NCI-H446 treated with DMSO at 0.1 percent for 48 hours (cell line): Measurements from ENCODE around the gene UVSSA.
"Not testable (repeated sequence)": the region's sequence is repeated elsewhere in the genome, so short reads cannot be mapped to it uniquely, and the experiment has no call there.

Experiments used
- DNase-seq: peaks from one replicate; lab custom pipeline; 2025; lab: John Stamatoyannopoulos, UW

UVSSA gene

DNA sequence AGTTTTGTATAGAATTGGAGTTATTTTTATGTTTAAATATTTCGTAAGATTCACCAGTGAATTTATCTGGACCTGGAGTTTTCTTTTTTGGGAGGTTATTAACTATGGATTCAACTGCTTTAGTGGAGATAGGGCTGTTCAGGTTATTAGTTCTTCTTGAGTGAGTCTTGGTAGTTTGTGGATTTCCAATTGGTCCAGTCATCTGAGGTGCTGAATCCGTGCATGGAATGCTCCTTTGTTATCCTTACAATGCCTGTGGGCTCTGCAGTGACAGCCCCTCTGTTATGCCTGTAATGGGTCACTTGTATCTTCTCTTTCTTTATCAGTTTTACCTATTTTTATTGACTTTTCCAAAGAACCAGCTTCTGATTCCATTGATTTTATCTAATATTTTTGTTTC is 74.6 kb downstream of the UVSSA start:
- DNase-seq: no peak

GRCh38 chr4:1427010-1427409 is 80.0 kb downstream of the UVSSA start:
- no peak for DNase-seq

DNA sequence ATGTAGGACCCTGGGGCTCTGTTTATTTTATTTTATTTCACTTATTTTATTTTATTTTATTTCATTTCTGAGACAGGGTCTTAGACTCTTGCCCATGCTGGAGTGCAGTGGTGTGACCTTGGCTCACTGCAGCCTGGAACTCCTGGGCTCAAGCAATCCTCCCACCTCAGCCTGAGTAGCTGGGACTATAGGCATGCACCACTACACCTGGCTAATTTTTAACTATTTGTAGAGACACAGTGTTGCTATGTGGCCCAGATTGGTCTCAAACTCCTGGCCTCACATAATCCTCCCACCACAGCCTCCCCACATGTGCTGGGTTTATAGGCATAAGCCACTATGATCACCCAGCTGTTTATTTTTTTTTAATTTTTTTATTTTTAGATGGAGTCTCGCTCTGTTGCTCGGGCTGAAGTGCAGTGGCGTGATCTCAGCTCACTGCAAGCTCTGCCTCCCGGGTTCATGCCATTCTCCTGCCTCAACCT is 96.7 kb downstream of the UVSSA start:
- not testable (repeated sequence) for DNase-seq
